SK-N-MC (cell line): ENCODE measurements around the gene MAT2A.

ENCODE experiments used
- EZH2 ChIP-seq: fragments of 200-600 bp; sonication (generic); IDR thresholded peaks from one replicate; pipeline ENCODE4 v1.6.1; 2017; ENCODE audit warnings: antibody characterized with exemption
- FOXP2 ChIP-seq: optimal IDR thresholded peaks from 2 replicates; pipeline ENCODE3; 2011; ENCODE audit warnings: mild to moderate bottlenecking, moderate library complexity; ENCODE audit not compliant: insufficient read depth; ENCODE audit errors: extremely low read length, control extremely low read depth
- POLR2AphosphoS5 ChIP-seq: IDR thresholded peaks from 2 replicates; pipeline ENCODE4 v1.6.1; 2012; ENCODE audit warnings: mild to moderate bottlenecking, low read depth, low read length, borderline replicate concordance

GRCh38 chr2:85534881-85535280, 4.1 kb upstream of the MAT2A start:
- TF ChIP-seq POLR2AphosphoS5 (no peak), EZH2 (no peak), FOXP2 (no peak)
